Panc1 (cell line): ENCODE results near the gene GABPB1. TPM values are rescaled to one million over a fixed set of nuclear protein-coding genes. Genes with fewer than 3 reads are reported as not detected.

Source experiments
- ATAC-seq: fragments of 200-7000 bp; cut with Tn5 transposase; 2 replicates; pipeline ENCODE4 v1.9.1; 2020; ENCODE audit warnings: mild to moderate bottlenecking, moderate library complexity
- BruUV-seq: library from RNA; stranded (reverse); fragments of 400-500 nt; replicated peaks from 2 replicates; lab custom pipeline; 2021; lab: Mats Ljungman, UMichigan
- CTCF ChIA-PET: fragments of 300-600 bp; sonication (Branson Sonifier 250); formaldehyde crosslinking; loops from one replicate; lab custom pipeline; 2022; ENCODE audit warnings: antibody characterized with exemption; lab: Charles Lee
- POLR2A ChIA-PET: fragments of 300-600 bp; sonication (Branson Sonifier 250); formaldehyde crosslinking; loops from one replicate; lab custom pipeline; 2022; ENCODE audit warnings: antibody characterized with exemption; lab: Charles Lee
- DNase-seq: peaks from one replicate; pipeline ENCODE4 v3.0.0-alpha.2; 2010; ENCODE audit warnings: low read depth, low spot score
- H3K27ac ChIP-seq: 2 replicates; pipeline ENCODE4 v1.5.1; 2011; ENCODE audit warnings: mild to moderate bottlenecking, low read length, inconsistent platforms
- H3K27me3 ChIP-seq: fragments of 200-500 bp; sonication (Bioruptor generic); 2 replicates; pipeline ENCODE4 v1.6.0; 2014; ENCODE audit warnings: low read length, inconsistent platforms; ENCODE audit not compliant: control insufficient read depth, insufficient read depth
- H3K36me3 ChIP-seq: fragments of 200-500 bp; sonication (Bioruptor generic); 2 replicates; pipeline ENCODE4 v1.5.1; 2014; ENCODE audit warnings: inconsistent platforms, mild to moderate bottlenecking, low read length, moderate library complexity; ENCODE audit not compliant: control insufficient read depth, insufficient read depth
- H3K4me1 ChIP-seq: 2 replicates; pipeline ENCODE4 v1.5.1; 2011; ENCODE audit warnings: inconsistent platforms, mild to moderate bottlenecking, low read length, moderate library complexity; ENCODE audit not compliant: control insufficient read depth, insufficient read depth
- H3K4me3 ChIP-seq, 2 experiments: 2 replicates each; pipeline ENCODE4 v1.5.1; 2011 to 2012; ENCODE audit warnings: low read depth in 2 of 2, low read length in 2 of 2, mild to moderate bottlenecking in 2 of 2, inconsistent platforms in 1 of 2, moderate library complexity in 1 of 2
- H3K9me3 ChIP-seq: fragments of 200-500 bp; sonication (Bioruptor generic); 2 replicates; pipeline ENCODE4 v1.5.1; 2014; ENCODE audit warnings: low read depth, mild to moderate bottlenecking, inconsistent platforms, low read length, moderate library complexity; ENCODE audit not compliant: control insufficient read depth, insufficient read depth
- POLR2AphosphoS5 ChIP-seq: IDR thresholded peaks from 2 replicates; pipeline ENCODE4 v1.6.1; 2012; ENCODE audit warnings: mild to moderate bottlenecking, low read depth, low read length, moderate library complexity
- SIN3A ChIP-seq: IDR thresholded peaks from 2 replicates; pipeline ENCODE4 v1.6.1; 2012; ENCODE audit warnings: low read depth, mild to moderate bottlenecking, low read length, moderate library complexity, borderline replicate concordance; ENCODE audit not compliant: insufficient read depth
- TCF7L2 ChIP-seq: IDR thresholded peaks from 2 replicates; pipeline ENCODE4 v1.6.1; 2011; ENCODE audit warnings: mild to moderate bottlenecking, low read depth, low read length, inconsistent platforms
- in situ Hi-C: cut with HindIII; loops from 2 replicates; pipeline ENCODE4 v1.10.0; 2016; ENCODE audit warnings: low sequenced_read_pairs, low pct_unique_long_range_greater_than_20kb
- intact Hi-C: fragments of 100-400 bp; cut with micrococcal nuclease; formaldehyde crosslinking; loops from one replicate; pipeline ENCODE4 v1.10.0; 2022; ENCODE audit not compliant: unreplicated experiment
- total RNA-seq: library from RNA; stranded (reverse); gene quantifications from one replicate; pipeline ENCODE4 v1.2.1, GENCODE V29; 2021; ENCODE audit not compliant: unreplicated experiment
- TF ChIP-seq, protein P1 (sequence below), 2 experiments: IDR thresholded peaks; 2 replicates each; pipeline ENCODE4 v1.6.1; 2011 to 2012; ENCODE audit warnings: low read depth in 2 of 2, control low read depth in 1 of 2, low read length in 1 of 2, mild to moderate bottlenecking in 1 of 2, moderate library complexity in 1 of 2; ENCODE audit not compliant: insufficient read depth in 1 of 2
- TF ChIP-seq, protein P2 (sequence below): fragments of 450-650 bp; IDR thresholded peaks from 2 replicates; pipeline ENCODE4 v1.5.1; 2017; ENCODE audit warnings: mild to moderate bottlenecking

The GABPB1 gene
- total RNA-seq, 1 experiment from 2014 or later: 20.0 TPM

DNA sequence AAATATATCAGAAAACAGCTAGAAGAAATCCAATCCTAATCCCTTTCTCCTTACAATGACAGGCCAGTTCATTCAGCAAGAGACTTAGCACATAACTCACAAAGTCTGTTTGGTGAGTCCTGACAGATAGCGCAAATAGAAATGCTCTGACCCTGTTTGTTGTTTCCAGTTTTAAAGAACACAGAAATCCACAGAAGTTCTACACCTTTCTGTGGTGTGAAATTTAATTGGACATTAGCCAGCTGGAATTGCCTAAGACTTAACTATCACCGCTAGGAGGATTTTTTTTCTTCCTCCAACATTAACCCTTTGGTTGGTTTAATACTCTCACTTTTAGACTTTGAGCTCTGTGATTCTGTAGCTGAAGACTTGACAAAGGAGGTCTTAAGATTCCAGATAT lies 120.2 kb downstream of the GABPB1 start:
- H3K36me3 ChIP-seq: no peaks in the 10 kb centered on the region
- TF ChIP-seq SIN3A (no peak), POLR2AphosphoS5 (no peak), TCF7L2 (no peak)
- TF ChIP-seq, protein P1, sequence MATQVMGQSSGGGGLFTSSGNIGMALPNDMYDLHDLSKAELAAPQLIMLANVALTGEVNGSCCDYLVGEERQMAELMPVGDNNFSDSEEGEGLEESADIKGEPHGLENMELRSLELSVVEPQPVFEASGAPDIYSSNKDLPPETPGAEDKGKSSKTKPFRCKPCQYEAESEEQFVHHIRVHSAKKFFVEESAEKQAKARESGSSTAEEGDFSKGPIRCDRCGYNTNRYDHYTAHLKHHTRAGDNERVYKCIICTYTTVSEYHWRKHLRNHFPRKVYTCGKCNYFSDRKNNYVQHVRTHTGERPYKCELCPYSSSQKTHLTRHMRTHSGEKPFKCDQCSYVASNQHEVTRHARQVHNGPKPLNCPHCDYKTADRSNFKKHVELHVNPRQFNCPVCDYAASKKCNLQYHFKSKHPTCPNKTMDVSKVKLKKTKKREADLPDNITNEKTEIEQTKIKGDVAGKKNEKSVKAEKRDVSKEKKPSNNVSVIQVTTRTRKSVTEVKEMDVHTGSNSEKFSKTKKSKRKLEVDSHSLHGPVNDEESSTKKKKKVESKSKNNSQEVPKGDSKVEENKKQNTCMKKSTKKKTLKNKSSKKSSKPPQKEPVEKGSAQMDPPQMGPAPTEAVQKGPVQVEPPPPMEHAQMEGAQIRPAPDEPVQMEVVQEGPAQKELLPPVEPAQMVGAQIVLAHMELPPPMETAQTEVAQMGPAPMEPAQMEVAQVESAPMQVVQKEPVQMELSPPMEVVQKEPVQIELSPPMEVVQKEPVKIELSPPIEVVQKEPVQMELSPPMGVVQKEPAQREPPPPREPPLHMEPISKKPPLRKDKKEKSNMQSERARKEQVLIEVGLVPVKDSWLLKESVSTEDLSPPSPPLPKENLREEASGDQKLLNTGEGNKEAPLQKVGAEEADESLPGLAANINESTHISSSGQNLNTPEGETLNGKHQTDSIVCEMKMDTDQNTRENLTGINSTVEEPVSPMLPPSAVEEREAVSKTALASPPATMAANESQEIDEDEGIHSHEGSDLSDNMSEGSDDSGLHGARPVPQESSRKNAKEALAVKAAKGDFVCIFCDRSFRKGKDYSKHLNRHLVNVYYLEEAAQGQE (IDR thresholded peaks at IDR 0.05; ENCODE audit: insufficient read depth in 1 of 2, low read depth in 2 of 2, low read length in 1 of 2): no peak
- TF ChIP-seq, protein P2, sequence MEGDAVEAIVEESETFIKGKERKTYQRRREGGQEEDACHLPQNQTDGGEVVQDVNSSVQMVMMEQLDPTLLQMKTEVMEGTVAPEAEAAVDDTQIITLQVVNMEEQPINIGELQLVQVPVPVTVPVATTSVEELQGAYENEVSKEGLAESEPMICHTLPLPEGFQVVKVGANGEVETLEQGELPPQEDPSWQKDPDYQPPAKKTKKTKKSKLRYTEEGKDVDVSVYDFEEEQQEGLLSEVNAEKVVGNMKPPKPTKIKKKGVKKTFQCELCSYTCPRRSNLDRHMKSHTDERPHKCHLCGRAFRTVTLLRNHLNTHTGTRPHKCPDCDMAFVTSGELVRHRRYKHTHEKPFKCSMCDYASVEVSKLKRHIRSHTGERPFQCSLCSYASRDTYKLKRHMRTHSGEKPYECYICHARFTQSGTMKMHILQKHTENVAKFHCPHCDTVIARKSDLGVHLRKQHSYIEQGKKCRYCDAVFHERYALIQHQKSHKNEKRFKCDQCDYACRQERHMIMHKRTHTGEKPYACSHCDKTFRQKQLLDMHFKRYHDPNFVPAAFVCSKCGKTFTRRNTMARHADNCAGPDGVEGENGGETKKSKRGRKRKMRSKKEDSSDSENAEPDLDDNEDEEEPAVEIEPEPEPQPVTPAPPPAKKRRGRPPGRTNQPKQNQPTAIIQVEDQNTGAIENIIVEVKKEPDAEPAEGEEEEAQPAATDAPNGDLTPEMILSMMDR: no peak
- no TSS peak for BruUV-seq
- H3K4me3 ChIP-seq: no peak overlapping the region
- in situ Hi-C loops (no loop called here), intact Hi-C loops (no loop called here)
- H3K4me1 ChIP-seq: no peaks in the 10 kb centered on the region
- ChIA-PET CTCF (no interaction called here), POLR2A (no interaction called here)
- ATAC-seq: no peak
- no peaks in the 10 kb centered on the region for H3K9me3 ChIP-seq
- H3K27ac ChIP-seq: no peak overlapping the region
- H3K27me3 ChIP-seq: no peaks in the 10 kb centered on the region
- no peak for DNase-seq

DNA sequence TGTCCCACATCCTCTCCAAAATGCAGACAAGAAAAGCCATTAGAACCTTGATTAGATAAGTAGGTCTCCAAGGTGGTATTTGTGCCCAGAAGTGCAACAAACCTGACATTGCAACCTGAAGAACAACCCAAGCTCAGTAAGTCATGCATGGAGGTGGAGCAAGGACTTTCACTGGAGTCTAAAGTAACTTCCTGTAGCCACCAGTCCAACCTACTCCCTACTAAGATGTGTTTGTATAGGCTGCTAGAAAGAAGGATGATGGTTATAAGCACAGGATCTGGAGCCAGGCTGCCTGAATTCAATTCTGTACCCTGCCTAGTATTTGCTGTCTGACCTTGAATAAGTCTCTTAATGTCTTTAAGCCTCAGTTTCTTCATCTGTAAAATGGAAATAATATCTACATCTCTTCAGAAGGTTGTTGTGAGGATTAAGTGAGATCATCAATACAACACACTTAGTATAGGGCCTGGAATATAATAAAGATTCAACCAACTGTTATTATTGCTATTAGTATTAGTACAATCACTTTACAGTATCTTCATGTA lies 121.7 kb downstream of the GABPB1 start:
- ATAC-seq (no peak), DNase-seq (no peak)
- Histone ChIP-seq H3K27ac (no peak overlapping the region), H3K9me3 (no peaks in the 10 kb centered on the region), H3K27me3 (no peaks in the 10 kb centered on the region), H3K4me3 (no peak overlapping the region), H3K4me1 (no peaks in the 10 kb centered on the region), H3K36me3 (no peaks in the 10 kb centered on the region)
- CTCF ChIA-PET: no interaction called here
- TF ChIP-seq, protein P1 (IDR thresholded peaks at IDR 0.05; ENCODE audit: insufficient read depth in 1 of 2, low read depth in 2 of 2, low read length in 1 of 2): no peak
- TF ChIP-seq SIN3A (no peak), TCF7L2 (no peak), POLR2AphosphoS5 (no peak)
- TF ChIP-seq, protein P2: no peak
- intact Hi-C loops: no loop called here
- in situ Hi-C loops: no loop called here
- POLR2A ChIA-PET: no interaction called here
- BruUV-seq: no TSS peak
